ENCODE data around the gene ADARB2. TPM values are rescaled to one million over a fixed set of nuclear protein-coding genes. Genes with fewer than 3 reads are reported as not detected.

Gene ADARB2
- total and polyA plus RNA-seq, 2 experiments from 2014 or later, result 2.0 to 5.0 TPM

DNA sequence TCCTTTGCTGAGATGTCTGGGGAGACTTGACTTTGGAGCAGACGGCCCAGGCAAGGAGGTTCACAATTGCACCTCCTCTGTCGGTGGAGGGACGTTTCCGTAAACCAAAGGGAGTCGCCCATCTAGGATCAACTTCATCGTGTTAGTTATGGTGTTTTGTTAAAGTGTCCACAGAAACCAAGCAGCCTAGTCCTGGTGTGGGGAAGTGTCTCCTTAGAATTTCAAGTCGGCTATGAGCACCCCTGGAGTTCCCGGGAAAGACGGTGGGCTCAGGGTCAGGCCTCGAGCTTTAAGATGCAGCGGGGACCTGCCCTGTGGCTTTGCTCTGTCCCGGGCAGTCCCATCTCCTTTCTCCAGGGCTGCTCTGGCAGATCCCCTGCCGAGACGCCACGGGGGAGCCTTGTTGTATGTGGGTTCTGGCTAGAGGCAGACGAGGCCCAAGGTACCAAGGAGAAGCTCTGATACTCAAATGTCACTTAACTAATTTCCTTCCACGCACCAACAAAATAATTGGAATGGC, 319.2 kb downstream of the ADARB2 start:
- Mint-ChIP-seq H3K27me3 (ENCODE audit: insufficient read depth, low read depth, poor library complexity) (peaks cover 16% of the 10 kb centered on the region), H3K4me3 (no peak overlapping the region), H3K27ac (no peak overlapping the region), H3K36me3 (ENCODE audit: low read depth) (no peaks in the 10 kb centered on the region), H3K9me3 (no peaks in the 10 kb centered on the region), H3K4me1 (peaks cover 14% of the 10 kb centered on the region)
- Histone ChIP-seq H3F3A (replicated peaks; ENCODE audit: low read depth) (no peaks in the 10 kb centered on the region), H3K36me3 (ENCODE audit: insufficient read depth) (no peaks in the 10 kb centered on the region), H3K27ac (ENCODE audit: low read depth) (no peak overlapping the region), H2AFZ (no peak overlapping the region), H3K4me1 (ENCODE audit: insufficient read depth) (peaks cover 11% of the 10 kb centered on the region; the same call in 1 of the 2 replicates), H3K79me2 (replicated peaks; ENCODE audit: insufficient read depth) (no peaks in the 10 kb centered on the region), H3K9me2 (ENCODE audit: insufficient read depth) (peaks cover 9% of the 10 kb centered on the region), H4K20me1 (replicated peaks; ENCODE audit: insufficient read depth) (no peaks in the 10 kb centered on the region), H3K4me2 (no peak overlapping the region), H3K27me3 (ENCODE audit: insufficient read depth) (peaks cover 8% of the 10 kb centered on the region), H3K4me3 (no peak overlapping the region)
- no peak for DNase-seq (ENCODE audit: low spot score)
- no peak for TF ChIP-seq CREB1 (CRISPR knock-in tag; IDR thresholded peaks at IDR 0.05; ENCODE audit: low read depth)
- no peak for TF ChIP-seq ZNF114 (CRISPR knock-in tag; IDR thresholded peaks at IDR 0.05)
- no peak for TF ChIP-seq NANOG (IDR thresholded peaks at IDR 0.05; ENCODE audit: borderline replicate concordance)
- no peak for TF ChIP-seq STAT1 (IDR thresholded peaks at IDR 0.05; ENCODE audit: unreplicated experiment)
- TF ChIP-seq EZH2 (IDR thresholded peaks at IDR 0.05; ENCODE audit: low read depth, unreplicated experiment), result no peak
- TF ChIP-seq, protein P1, sequence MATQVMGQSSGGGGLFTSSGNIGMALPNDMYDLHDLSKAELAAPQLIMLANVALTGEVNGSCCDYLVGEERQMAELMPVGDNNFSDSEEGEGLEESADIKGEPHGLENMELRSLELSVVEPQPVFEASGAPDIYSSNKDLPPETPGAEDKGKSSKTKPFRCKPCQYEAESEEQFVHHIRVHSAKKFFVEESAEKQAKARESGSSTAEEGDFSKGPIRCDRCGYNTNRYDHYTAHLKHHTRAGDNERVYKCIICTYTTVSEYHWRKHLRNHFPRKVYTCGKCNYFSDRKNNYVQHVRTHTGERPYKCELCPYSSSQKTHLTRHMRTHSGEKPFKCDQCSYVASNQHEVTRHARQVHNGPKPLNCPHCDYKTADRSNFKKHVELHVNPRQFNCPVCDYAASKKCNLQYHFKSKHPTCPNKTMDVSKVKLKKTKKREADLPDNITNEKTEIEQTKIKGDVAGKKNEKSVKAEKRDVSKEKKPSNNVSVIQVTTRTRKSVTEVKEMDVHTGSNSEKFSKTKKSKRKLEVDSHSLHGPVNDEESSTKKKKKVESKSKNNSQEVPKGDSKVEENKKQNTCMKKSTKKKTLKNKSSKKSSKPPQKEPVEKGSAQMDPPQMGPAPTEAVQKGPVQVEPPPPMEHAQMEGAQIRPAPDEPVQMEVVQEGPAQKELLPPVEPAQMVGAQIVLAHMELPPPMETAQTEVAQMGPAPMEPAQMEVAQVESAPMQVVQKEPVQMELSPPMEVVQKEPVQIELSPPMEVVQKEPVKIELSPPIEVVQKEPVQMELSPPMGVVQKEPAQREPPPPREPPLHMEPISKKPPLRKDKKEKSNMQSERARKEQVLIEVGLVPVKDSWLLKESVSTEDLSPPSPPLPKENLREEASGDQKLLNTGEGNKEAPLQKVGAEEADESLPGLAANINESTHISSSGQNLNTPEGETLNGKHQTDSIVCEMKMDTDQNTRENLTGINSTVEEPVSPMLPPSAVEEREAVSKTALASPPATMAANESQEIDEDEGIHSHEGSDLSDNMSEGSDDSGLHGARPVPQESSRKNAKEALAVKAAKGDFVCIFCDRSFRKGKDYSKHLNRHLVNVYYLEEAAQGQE (IDR thresholded peaks at IDR 0.05; ENCODE audit: unreplicated experiment), result no peak
- ATAC-seq, result no peak

DNA sequence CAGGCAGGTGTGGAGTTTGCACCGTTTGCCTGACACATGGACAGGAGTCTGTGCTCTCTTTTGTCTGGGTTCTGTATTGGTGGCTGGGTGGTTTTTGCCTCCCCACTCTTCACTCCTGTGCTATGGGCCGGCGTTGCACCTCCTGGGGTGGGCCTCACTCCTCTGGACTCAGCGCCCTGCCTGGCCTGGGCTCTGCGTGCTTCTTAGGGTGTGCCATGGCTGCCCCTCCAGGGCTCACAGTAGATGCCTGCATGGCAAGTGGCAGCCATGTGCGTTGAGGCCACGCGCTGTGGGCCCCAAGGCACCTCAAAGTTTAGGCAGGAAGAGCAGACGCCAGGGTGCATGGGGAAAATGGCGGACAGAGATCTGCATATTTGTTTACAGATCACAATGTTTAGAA, 319.8 kb downstream of the ADARB2 start:
- Histone ChIP-seq H4K20me1 (replicated peaks; ENCODE audit: insufficient read depth) (no peaks in the 10 kb centered on the region), H3K79me2 (replicated peaks; ENCODE audit: insufficient read depth) (no peaks in the 10 kb centered on the region), H3K4me1 (ENCODE audit: insufficient read depth) (peaks cover 11% of the 10 kb centered on the region; the same call in 1 of the 2 replicates), H3K4me2 (no peak overlapping the region), H3F3A (replicated peaks; ENCODE audit: low read depth) (no peaks in the 10 kb centered on the region), H3K27me3 (ENCODE audit: insufficient read depth) (peaks cover 8% of the 10 kb centered on the region), H2AFZ (no peak overlapping the region), H3K27ac (ENCODE audit: low read depth) (no peak overlapping the region), H3K36me3 (ENCODE audit: insufficient read depth) (no peaks in the 10 kb centered on the region), H3K9me2 (ENCODE audit: insufficient read depth) (peaks cover 9% of the 10 kb centered on the region), H3K4me3 (no peak overlapping the region)
- H3K4me1 Mint-ChIP-seq, result peaks cover 14% of the 10 kb centered on the region
- H3K4me3 Mint-ChIP-seq, result no peak overlapping the region
- no peaks in the 10 kb centered on the region for H3K9me3 Mint-ChIP-seq
- no peak for ATAC-seq
- no peak for DNase-seq (ENCODE audit: low spot score)
- H3K27ac Mint-ChIP-seq, result no peak overlapping the region
- TF ChIP-seq NANOG (IDR thresholded peaks at IDR 0.05; ENCODE audit: borderline replicate concordance) (no peak), CREB1 (CRISPR knock-in tag; IDR thresholded peaks at IDR 0.05; ENCODE audit: low read depth) (no peak), EZH2phosphoT487 (IDR thresholded peaks at IDR 0.05; ENCODE audit: unreplicated experiment) (no peak), STAT1 (IDR thresholded peaks at IDR 0.05; ENCODE audit: unreplicated experiment) (no peak), JUNB (IDR thresholded peaks at IDR 0.05; ENCODE audit: unreplicated experiment) (no peak), POLR2AphosphoS5 (IDR thresholded peaks at IDR 0.05; ENCODE audit: low read depth) (no peak), ZNF114 (CRISPR knock-in tag; IDR thresholded peaks at IDR 0.05) (no peak)
- TF ChIP-seq, protein P1 (IDR thresholded peaks at IDR 0.05; ENCODE audit: unreplicated experiment), result no peak
- H3K36me3 Mint-ChIP-seq (ENCODE audit: low read depth), result no peaks in the 10 kb centered on the region
- peaks cover 12% of the 10 kb centered on the region for H3K27me3 Mint-ChIP-seq (ENCODE audit: insufficient read depth, low read depth, poor library complexity)
